Dedifferentiated amniotic fluid mesenchymal stem cell (primary cell): ENCODE data around the gene NCAN.

Experiments used
- DNase-seq: peaks from one replicate; pipeline ENCODE4 v3.0.0-alpha.2; 2016; ENCODE audit errors: extremely low spot score

Gene NCAN

DNA sequence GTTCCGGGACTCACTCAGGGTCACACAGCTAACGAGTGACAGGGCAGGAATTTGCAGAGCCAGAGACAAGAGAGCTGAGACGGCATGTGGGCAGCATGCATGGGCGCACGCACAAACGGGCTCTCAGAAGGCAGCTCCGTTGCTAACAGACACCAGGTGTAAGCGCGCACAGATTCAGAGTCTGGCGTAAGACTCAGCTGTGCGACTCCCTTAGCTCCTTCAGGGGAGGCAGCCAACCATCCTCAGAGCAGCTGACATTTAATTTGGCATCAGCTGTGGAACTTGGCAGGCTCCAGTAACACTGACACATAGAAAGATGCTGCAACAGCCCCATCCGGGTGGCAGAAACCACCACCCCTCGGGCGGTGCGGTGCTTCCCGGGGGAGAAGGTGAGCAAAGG is 68.8 kb downstream of the NCAN start:
- no peak for DNase-seq

- no peak for DNase-seq
These were observed 73.9 kb downstream of the NCAN start for GRCh38 chr19:19285686-19286085.

GRCh38 chr19:19292607-19293006 is 80.8 kb downstream of the NCAN start:
- DNase-seq = no peak

GRCh38 chr19:19294914-19295313 is 83.2 kb downstream of the NCAN start:
- no peak for DNase-seq

DNA sequence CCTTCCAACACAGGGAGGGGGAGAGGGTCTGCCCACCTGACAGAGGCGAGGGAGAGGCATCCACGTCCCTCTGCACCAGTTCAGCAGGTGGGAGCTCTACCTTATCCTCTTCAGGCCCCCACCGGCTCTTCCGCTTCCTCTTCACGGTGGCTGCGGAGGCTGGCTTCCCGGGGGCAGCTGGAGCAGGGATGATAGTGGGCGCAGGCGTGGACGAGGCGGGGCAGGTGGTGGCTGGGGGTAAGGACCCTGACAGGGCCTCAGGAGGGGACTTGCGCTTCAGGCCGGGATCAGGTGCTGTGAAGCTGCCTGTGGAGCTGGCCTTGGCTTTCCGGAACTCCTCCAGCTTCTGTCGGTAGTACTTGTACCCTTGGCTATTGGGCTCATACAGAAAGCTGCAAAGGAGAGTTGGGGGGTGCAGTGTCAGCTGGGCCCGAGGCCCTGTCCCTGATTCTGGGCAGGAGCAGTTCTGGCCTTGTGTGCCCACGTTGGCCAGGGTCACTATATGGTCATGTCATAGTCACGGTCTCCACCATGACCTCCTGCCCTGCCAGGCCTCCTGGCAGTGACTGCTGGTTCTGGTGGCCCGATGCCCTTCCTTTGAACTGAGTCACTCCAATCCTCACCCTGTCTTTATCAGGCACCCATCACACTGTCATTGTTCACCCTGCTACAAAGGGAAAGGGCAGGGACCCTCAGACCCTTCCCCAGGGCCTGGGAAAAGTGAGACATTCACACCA is 85.4 kb downstream of the NCAN start:
- DNase-seq = no peak

GRCh38 chr19:19297759-19298158 is 86.0 kb downstream of the NCAN start:
- DNase-seq = no peak

DNA sequence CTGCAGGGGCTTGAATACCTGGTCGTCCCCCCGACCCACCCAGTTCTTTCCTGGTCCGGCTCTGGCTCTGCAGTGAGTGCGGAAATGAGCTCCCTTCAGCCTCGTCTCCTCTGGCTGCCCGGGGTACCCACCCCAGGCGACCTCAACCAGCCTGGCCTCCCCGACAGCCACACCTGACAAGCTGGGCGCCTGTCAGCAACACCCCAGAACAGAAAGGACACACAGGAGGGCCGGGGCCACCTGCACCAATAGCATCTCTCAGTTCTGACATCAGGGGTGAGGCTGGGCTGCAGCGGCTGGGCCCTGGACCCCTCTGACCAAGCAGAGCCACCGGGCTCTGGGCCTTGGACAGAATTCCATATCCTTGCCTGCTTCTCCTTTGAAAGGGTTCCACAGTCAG is 88.9 kb downstream of the NCAN start:
- no peak for DNase-seq
